Endothelial cell (in vitro differentiated cells): ENCODE results near the gene TMEM242. TPM values are rescaled to one million over a fixed set of nuclear protein-coding genes. Genes with fewer than 3 reads are reported as not detected.

Experiments used
- DNase-seq: peaks from one replicate; pipeline ENCODE4 v3.0.0; 2021; ENCODE audit warnings: low spot score
- H3K27ac Mint-ChIP-seq: one replicate; pipeline ENCODE4 v1.8.0; 2021; ENCODE audit warnings: mixed read lengths, inconsistent platforms; ENCODE audit not compliant: unreplicated experiment
- H3K27me3 Mint-ChIP-seq: one replicate; pipeline ENCODE4 v1.8.0; 2021; ENCODE audit warnings: mild to moderate bottlenecking, moderate library complexity, mixed read lengths, inconsistent platforms; ENCODE audit not compliant: unreplicated experiment
- H3K36me3 Mint-ChIP-seq: one replicate; pipeline ENCODE4 v1.8.0; 2021; ENCODE audit warnings: mild to moderate bottlenecking, low read depth, mixed read lengths, inconsistent platforms; ENCODE audit not compliant: unreplicated experiment
- H3K4me1 Mint-ChIP-seq: one replicate; pipeline ENCODE4 v1.8.0; 2021; ENCODE audit warnings: mild to moderate bottlenecking, mixed read lengths, inconsistent platforms; ENCODE audit not compliant: unreplicated experiment
- H3K4me3 Mint-ChIP-seq: one replicate; pipeline ENCODE4 v1.8.0; 2021; ENCODE audit warnings: mild to moderate bottlenecking, mixed read lengths, inconsistent platforms; ENCODE audit not compliant: unreplicated experiment
- H3K9me3 Mint-ChIP-seq: one replicate; pipeline ENCODE4 v1.8.0; 2021; ENCODE audit warnings: mixed read lengths, inconsistent platforms; ENCODE audit not compliant: unreplicated experiment
- CTCF ChIP-seq: fragments of 200-600 bp; sonication (generic); IDR thresholded peaks from one replicate; pipeline ENCODE4 v1.5.0; 2021; ENCODE audit warnings: antibody characterized with exemption; ENCODE audit not compliant: unreplicated experiment
- long read RNA-seq: library from polyadenylated mRNA; unstranded; transcript quantifications from one replicate; pipeline ENCODE4 v2.0.0, GENCODE V29; 2020; ENCODE audit not compliant: unreplicated experiment
- total RNA-seq: library from RNA; stranded (reverse); fragmentation: NEBNext Ultra II Directional; extraction: Animal tissue kit (Norgen Biotek cat#: 25700); gene quantifications from one replicate; pipeline ENCODE4 v1.2.1, GENCODE V29; 2021; ENCODE audit not compliant: unreplicated experiment

Gene TMEM242
- total RNA-seq, result 10.8 TPM
- long read RNA-seq, full-length matches to known transcripts, result 13 of 16 reads
- long read RNA-seq, partial matches to known transcripts, result 1 of 16 reads
- long read RNA-seq, other reads (novel, unspliced or antisense), result 2 of 16 reads

- peaks cover 3% of the 10 kb centered on the region for H3K27me3 Mint-ChIP-seq
- peak; percentile 43 for TF ChIP-seq CTCF
- peak within 1 kb of the TSS; percentile 96 for H3K27ac Mint-ChIP-seq
- no peaks in the 10 kb centered on the region for H3K9me3 Mint-ChIP-seq
- H3K4me1 Mint-ChIP-seq, result peaks cover 14% of the 10 kb centered on the region
- peak; percentile 91 for DNase-seq
- H3K36me3 Mint-ChIP-seq, result peaks cover 7% of the 10 kb centered on the region
- H3K4me3 Mint-ChIP-seq, result peak within 1 kb of the TSS; percentile 99
Measured at GRCh38 chr6:157323255-157323965, at the start of gene TMEM242. Gene TMEM242 (minus strand): TSS chr6:157323519. CDS start chr6:157323499, 20 bp downstream.

GRCh38 chr6:157372501-157373280 lies 49.4 kb upstream of the TMEM242 start:
- H3K4me1 Mint-ChIP-seq, result peaks cover 11% of the 10 kb centered on the region
- no peak for DNase-seq
- H3K9me3 Mint-ChIP-seq, result no peaks in the 10 kb centered on the region
- no peak overlapping the region for H3K27ac Mint-ChIP-seq
- peaks cover 2% of the 10 kb centered on the region for H3K27me3 Mint-ChIP-seq
- no peak overlapping the region for H3K4me3 Mint-ChIP-seq
- H3K36me3 Mint-ChIP-seq, result no peaks in the 10 kb centered on the region
- no peak for TF ChIP-seq CTCF

GRCh38 chr6:157370755-157371154 lies 47.4 kb upstream of the TMEM242 start:
- Mint-ChIP-seq H3K36me3 (no peaks in the 10 kb centered on the region), H3K4me3 (no peak overlapping the region), H3K27ac (no peak overlapping the region), H3K27me3 (peaks cover 2% of the 10 kb centered on the region), H3K9me3 (no peaks in the 10 kb centered on the region), H3K4me1 (peaks cover 8% of the 10 kb centered on the region)
- no peak for TF ChIP-seq CTCF
- DNase-seq, result no peak

- no peak for DNase-seq
- no peak for TF ChIP-seq CTCF
- Mint-ChIP-seq H3K27ac (no peak overlapping the region), H3K9me3 (no peaks in the 10 kb centered on the region), H3K36me3 (no peaks in the 10 kb centered on the region), H3K27me3 (peaks cover 2% of the 10 kb centered on the region), H3K4me1 (peaks cover 3% of the 10 kb centered on the region), H3K4me3 (no peak overlapping the region)
Measured at GRCh38 chr6:157368359-157369049, 45.2 kb upstream of the TMEM242 start.
